SKM-1 (cell line): Measurements from ENCODE around the gene SLC35F2.
"Not testable (repeated sequence)": the region's sequence is repeated elsewhere in the genome, so short reads cannot be mapped to it uniquely, and the experiment has no call there.

ENCODE experiments used
- DNase-seq: peaks from one replicate; lab custom pipeline; 2025; ENCODE audit not compliant: unreplicated experiment; lab: John Stamatoyannopoulos, UW

Gene SLC35F2

GRCh38 chr11:107842412-107843100, 16.0 kb downstream of the SLC35F2 start:
- no peak for DNase-seq

GRCh38 chr11:107840129-107840484, 18.5 kb downstream of the SLC35F2 start:
- no peak for DNase-seq

- DNase-seq = no peak
Observed at GRCh38 chr11:107836851-107837250, 21.7 kb downstream of the SLC35F2 start.

- DNase-seq = no peak
Observed at GRCh38 chr11:107834995-107835394, 23.6 kb downstream of the SLC35F2 start.

GRCh38 chr11:107833926-107834325, 24.7 kb downstream of the SLC35F2 start:
- DNase-seq = not testable (repeated sequence)

GRCh38 chr11:107830915-107831540, 27.6 kb downstream of the SLC35F2 start:
- no peak for DNase-seq

- no peak for DNase-seq
Observed at GRCh38 chr11:107827041-107827440, 31.5 kb downstream of the SLC35F2 start.

GRCh38 chr11:107825875-107826274, 32.7 kb downstream of the SLC35F2 start:
- no peak for DNase-seq

GRCh38 chr11:107824668-107825369, 33.8 kb downstream of the SLC35F2 start:
- DNase-seq = no peak

- no peak for DNase-seq
Observed at GRCh38 chr11:107821199-107821927, 37.2 kb downstream of the SLC35F2 start.

GRCh38 chr11:107819361-107820014, 39.1 kb downstream of the SLC35F2 start:
- DNase-seq = no peak

GRCh38 chr11:107818491-107818890, 40.1 kb downstream of the SLC35F2 start:
- DNase-seq = no peak

- no peak for DNase-seq
Observed at GRCh38 chr11:107816028-107816427, 42.6 kb downstream of the SLC35F2 start.

GRCh38 chr11:107810875-107811274, 47.7 kb downstream of the SLC35F2 start:
- DNase-seq = no peak

- no peak for DNase-seq
Observed at GRCh38 chr11:107808521-107808920, 50.1 kb downstream of the SLC35F2 start.

GRCh38 chr11:107804971-107805370, 53.6 kb downstream of the SLC35F2 start:
- no peak for DNase-seq

GRCh38 chr11:107804211-107804610, 54.4 kb downstream of the SLC35F2 start:
- no peak for DNase-seq

GRCh38 chr11:107801641-107802040, 56.9 kb downstream of the SLC35F2 start:
- DNase-seq = no peak

- DNase-seq = no peak
Observed at GRCh38 chr11:107799218-107799859, 59.2 kb downstream of the SLC35F2 start.

GRCh38 chr11:107792049-107792443, 66.5 kb downstream of the SLC35F2 start:
- DNase-seq = no peak
